WTC11 (cell line): ENCODE data around the gene RIPOR2.

Source experiments
- CBFB ChIP-seq: sonication (generic); formaldehyde crosslinking; IDR thresholded peaks from 2 replicates; pipeline ENCODE4 v1.8.1; 2022; ENCODE audit warnings: mild to moderate bottlenecking, low read depth, missing genetic modification reagents
- TP53 ChIP-seq: sonication (generic); formaldehyde crosslinking; IDR thresholded peaks from 2 replicates; pipeline ENCODE4 v1.8.1; 2023; ENCODE audit warnings: mild to moderate bottlenecking, missing genetic modification reagents
- USF1 ChIP-seq: sonication (generic); formaldehyde crosslinking; IDR thresholded peaks from 2 replicates; pipeline ENCODE4 v1.8.0; 2022; ENCODE audit warnings: mild to moderate bottlenecking, missing genetic modification reagents

- TF ChIP-seq TP53, result no peak
- TF ChIP-seq USF1 (CRISPR knock-in tag), result no peak
- TF ChIP-seq CBFB, result no peak
These were observed 38.7 kb upstream of the RIPOR2 start for GRCh38 chr6:24974182-24975171.
